DMS153 (cell line): ENCODE measurements around the gene GPR37L1.
"Not testable (repeated sequence)": the region's sequence is repeated elsewhere in the genome, so short reads cannot be mapped to it uniquely, and the experiment has no call there.

Experiments
- DNase-seq: peaks from one replicate; lab custom pipeline; 2025; lab: John Stamatoyannopoulos, UW

The GPR37L1 gene

GRCh38 chr1:202107801-202108731 lies 14.7 kb upstream of the GPR37L1 start:
- peak; percentile 87 for DNase-seq

- no peak for DNase-seq
Observed at GRCh38 chr1:202110977-202111376, 11.7 kb upstream of the GPR37L1 start.

DNA sequence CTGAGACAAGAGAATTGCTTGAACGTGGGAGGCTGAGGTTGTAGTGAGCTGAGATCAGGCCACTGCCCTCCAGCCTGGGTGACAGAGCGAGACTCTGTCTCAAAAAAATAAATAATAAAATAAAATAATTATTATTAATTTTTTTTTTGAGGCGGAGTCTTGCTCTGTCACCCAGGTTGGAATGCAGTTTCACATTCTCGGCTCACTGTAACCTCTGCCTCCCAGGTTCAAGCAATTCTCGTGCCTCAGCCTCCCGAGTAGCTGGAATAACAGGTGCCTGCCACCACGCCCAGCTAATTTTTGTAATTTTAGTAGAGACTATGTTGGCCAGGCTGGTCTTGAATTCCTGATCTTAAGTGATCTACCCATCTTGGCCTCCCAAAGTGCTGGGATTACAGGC lies 11.1 kb upstream of the GPR37L1 start:
- DNase-seq, result not testable (repeated sequence)

DNA sequence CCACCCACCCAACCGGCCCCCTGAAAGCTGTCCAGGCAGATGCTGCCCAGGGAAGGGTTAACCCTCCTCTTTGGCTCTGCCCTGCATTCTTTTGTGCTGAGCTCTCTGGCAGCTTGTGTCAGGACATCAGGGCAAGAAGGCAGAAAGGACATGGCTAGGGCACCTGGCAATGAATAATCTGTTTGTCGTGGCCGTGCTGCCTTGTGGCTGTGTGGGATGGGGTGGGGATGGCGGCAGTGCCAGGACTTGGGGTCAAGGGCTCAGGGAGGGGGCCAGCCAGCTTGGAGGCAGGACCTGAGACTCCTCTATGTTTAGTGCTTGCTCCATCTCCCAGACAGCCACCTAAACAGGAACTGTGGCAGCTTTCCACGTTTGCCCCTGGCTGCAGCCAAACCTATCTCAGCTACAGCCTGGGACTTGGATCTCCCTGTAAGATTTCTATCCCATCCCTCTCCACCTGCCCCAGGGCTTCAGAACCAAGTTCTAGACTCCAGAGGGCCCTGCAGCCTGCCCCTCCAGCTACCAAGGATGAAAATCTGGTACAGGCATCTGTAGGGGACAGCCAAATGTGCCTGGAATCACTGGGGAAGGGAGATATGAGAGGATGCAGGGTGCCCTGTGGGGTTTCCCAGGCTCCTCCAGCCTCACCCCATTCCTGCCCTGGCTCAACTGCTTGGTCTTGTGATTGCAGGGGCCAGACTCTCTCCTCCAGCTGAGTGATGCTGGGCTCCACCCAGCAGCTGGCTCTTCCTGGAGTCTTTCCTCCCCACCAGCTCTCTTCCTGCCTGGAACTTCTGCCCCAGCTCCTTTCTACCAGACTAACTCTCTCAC lies 9.6 kb upstream of the GPR37L1 start:
- peak; percentile 33 for DNase-seq

DNA sequence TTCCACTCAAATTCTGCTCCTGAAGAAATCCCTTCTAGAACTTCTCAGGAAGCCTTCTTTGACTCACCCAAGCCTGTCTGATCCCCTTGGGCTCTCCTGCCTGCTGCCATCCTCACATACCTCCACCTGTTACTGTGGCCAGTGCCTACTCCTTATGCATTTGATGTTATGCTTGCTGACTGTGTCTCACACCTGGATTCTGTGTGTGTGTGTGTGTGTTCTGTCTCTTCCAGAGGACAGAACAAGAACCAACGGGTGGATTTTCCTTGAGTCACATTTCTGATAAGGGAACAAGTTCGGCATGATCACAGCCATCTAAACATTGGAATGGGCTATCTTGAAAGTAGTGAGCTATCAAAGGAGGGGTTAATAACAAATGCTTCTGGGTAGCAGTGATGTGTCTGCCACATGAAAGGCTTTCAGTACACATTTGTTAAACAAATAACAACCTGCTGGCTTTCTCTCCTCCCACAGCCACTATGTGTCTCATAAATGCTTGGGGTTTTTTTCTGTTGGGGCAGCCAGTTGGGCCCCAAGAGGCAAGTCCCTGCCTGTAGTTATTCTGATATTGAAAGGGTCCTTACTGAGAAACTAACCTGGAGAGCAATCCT lies 8.9 kb upstream of the GPR37L1 start:
- peak; percentile 69 for DNase-seq

GRCh38 chr1:202116287-202116686 lies 6.4 kb upstream of the GPR37L1 start:
- DNase-seq, result no peak

DNA sequence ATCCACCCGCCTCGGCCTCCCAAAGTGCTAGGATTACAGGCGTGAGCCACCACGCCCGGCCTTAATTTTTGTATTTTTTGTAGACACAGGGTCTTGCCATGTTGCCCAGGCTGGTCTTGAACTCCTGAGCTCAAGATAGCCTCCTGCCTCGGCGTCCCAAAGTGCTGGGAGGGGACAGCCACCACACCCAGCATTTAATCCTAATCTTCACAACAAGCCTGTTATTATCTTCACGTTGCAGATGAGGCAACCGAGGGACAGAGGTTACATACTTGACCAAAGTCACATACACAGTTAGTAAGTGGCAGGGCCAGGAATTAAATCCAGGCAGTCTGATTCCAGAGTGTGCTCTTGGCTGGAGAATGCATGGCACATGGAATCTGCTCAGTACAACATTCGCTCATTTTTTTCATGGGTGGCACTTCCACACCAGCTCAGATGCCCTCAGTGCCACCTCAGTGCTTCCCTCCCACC lies 4.8 kb upstream of the GPR37L1 start:
- DNase-seq, result no peak

- no peak for DNase-seq
Observed at GRCh38 chr1:202121006-202121405, 1.7 kb upstream of the GPR37L1 start.

DNA sequence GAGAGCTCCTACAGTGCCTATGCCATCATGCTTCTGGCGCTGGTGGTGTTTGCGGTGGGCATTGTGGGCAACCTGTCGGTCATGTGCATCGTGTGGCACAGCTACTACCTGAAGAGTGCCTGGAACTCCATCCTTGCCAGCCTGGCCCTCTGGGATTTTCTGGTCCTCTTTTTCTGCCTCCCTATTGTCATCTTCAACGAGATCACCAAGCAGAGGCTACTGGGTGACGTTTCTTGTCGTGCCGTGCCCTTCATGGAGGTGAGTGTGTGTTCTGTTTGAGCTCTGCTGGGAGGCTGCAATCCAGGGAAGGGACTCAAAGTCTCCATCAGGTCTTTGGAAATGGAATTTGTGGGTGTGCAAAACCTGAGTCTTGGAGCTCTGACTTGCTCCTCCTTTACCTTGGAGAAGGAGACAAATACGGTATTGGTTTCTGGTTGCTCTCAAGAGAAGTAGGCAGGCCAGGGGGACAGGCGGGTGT lies 658 bp downstream of the GPR37L1 start:
- DNase-seq, result no peak

DNA sequence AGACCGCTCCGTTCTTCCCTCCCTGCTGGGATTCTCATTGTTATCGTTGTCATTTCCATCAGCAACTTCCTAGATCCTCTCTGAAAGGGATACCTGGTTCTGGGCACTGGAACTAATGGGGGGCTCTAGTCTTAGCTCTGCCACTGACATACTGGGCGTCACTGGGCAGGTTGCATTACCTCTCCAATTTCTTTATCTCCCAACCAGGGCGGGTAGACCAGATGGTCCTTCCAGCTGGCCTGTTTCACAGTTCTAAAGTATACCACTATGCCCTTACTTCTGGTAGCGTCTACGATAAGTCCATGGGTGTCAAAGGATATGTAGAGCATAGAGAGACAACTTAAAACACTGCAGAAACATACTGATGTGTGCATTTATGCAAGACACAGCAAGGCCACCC lies 1.4 kb downstream of the GPR37L1 start:
- no peak for DNase-seq

- no peak for DNase-seq
Observed at GRCh38 chr1:202125611-202126010, 2.9 kb downstream of the GPR37L1 start.

DNA sequence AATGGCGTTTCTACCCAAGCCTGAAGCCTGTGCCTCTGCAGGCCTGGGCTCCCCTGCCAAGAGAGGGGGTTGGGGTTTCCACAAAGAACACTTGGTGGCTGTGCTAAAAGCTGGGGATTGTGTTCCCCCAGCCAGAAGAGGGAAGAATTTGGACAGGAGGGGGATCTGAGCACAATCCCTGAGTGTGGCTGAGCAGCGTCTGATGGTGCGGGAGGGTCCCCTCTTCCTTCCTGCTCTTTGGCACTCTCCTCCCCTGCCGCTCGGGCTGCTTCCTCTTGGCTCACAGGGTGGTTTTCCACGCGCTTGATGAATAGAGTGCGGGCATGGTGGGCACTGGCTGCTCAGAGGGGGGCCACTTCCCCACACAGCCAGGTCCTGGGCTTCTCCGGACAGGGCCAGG lies 3.7 kb downstream of the GPR37L1 start:
- DNase-seq, result no peak

- no peak for DNase-seq
Observed at GRCh38 chr1:202127061-202127460, 4.3 kb downstream of the GPR37L1 start.

GRCh38 chr1:202127836-202128622 lies 5.3 kb downstream of the GPR37L1 start:
- DNase-seq, result no peak

DNA sequence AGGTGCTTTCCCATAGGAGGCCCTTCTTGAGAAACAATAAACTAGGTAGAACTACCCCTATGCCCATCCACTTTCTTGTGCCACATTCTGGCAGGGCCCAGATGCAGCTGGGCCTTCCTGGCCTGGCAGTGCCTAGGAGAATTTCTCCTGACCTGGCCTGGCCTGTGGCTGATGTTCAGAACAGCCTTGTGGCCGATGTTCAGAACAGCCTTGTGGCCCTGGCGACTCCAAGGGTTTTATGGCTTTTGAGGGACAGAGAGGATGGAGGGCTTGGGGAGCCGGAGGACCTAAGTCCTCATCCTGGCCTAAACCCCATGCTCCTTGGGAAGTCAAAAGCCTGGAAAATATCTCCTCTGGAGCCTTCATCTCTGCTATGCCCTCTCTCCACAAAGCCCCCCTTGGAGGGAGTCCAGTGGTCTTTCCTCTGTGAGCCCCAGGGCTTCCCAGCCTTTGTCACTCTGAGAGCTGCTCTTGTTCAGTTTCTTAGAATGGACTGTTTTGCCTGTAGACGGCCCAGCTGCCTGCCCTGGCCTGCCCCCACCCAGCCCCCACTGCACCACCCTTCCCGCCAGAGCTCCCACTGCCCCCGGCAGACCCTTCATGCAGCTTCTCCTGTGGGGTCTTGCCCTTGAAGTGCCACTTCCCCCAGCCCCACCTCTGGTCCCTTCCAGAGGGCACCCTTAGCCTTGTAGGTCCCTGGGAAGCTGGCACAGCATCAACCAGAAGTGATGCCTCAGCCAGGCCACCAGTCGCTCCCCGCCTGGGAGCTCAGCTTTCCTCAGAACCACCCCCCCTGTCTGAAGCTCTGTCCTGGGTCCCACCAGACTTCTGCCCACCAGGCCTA lies 7.0 kb downstream of the GPR37L1 start:
- no peak for DNase-seq

- no peak for DNase-seq
Observed at GRCh38 chr1:202130297-202130721, 7.6 kb downstream of the GPR37L1 start.

- no peak for DNase-seq
Observed at GRCh38 chr1:202130816-202131522, 8.3 kb downstream of the GPR37L1 start.

DNA sequence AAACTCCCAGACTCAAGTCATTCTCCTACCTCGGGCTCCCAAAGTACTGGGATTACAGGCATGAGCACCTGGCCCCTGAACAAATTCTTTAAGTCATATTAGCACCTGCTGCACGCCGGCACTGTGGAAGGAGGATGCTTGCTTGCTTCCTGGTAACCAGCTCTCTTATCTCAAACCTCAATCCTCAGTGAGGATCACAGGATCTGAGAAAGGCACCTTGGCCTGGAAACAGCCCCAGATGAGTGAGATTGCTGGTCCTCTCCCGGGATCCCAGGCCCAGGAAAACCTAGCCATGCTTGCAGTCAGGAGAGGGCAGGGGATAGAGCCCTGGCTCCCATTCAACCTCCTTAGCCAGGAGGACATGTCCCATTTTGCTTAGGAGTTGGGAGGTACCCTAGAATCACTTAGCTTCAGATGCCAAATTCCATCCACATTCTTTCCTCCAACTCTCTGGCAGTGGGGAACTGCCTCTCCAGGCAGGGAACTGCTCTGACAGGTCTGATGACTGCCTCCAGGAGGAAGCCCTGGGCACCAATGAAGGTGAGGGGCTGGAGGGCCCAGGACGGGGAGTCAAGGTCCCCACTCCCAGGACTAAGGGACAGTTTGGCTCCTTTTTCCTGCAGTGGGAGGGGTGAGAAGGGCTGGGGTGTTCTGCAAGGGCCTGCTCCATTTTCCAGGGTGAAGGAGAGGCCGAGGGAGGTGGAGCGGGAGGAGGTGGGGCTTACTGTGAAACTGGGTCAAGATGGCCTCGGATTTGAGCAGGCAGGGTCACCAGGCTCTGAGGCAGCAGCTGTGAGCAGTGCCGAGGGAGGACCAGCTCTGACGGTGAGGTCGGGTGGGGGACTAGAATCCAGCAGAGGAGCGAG lies 9.5 kb downstream of the GPR37L1 start:
- DNase-seq, result no peak

DNA sequence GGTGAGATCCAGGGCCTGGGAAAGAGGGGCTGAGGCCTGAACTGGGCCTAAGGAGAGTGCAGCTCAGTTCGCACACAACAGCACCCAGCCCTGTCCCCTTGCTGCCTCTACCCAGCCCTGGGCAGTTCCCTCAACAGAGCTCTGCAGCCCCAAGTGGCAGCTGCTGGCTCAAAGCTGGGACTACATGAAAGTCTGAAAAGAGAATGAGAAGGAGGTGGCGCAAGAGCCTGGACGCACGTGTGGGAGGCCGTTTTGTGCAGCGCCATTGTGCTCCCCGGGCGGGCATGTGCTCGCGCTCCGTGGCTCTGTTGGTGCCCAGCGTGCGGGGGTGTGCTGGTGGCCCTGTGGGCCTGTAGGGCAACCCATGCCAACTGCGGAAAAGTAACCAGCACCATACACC lies 10.3 kb downstream of the GPR37L1 start:
- no peak for DNase-seq
